ENCODE results near the gene DTL. TPM values are rescaled to one million over a fixed set of nuclear protein-coding genes. Genes with fewer than 3 reads are reported as not detected.

The DTL gene
- total RNA-seq, 1 experiment from 2014 or later: 73.0 TPM

GRCh38 chr1:212142883-212143530 is 107.5 kb downstream of the DTL start:
- no peak overlapping the region for H4K8ac ChIP-seq (replicated peaks; ENCODE audit: insufficient read length, low read depth, low read length)
- no peak overlapping the region for H2AK5ac ChIP-seq (ENCODE audit: insufficient read length, low read length)
- Mint-ChIP-seq H3K4me3 (no peak overlapping the region), H3K9me3 (no peaks in the 10 kb centered on the region), H3K27ac (no peak overlapping the region), H3K4me1 (peaks cover 7 to 11% of the 10 kb centered on the region in 2 experiments; a peak in 3 of 4 replicates), H3K36me3 (ENCODE audit: insufficient read depth in 1 of 3, low read depth in 3 of 3) (peaks cover 0 to 2% (median 0%) of the 10 kb centered on the region in 3 experiments; a peak in 4 of 7 replicates), H3K27me3 (ENCODE audit: low read depth) (no peaks in the 10 kb centered on the region)
- no CpG with 5 or more reads among the region's 2 CpGs for WGBS (ENCODE audit: extremely low coverage, insufficient read length, low lambda C conversion rate)
- H3K4ac ChIP-seq (ENCODE audit: low read depth, low read length): no peak overlapping the region
- no peak for TF ChIP-seq CTCF (conservative IDR thresholded peaks at IDR 0.05)
- H3K56ac ChIP-seq (ENCODE audit: insufficient read length, low read depth, low read length): no peak overlapping the region
- H2BK120ac ChIP-seq (ENCODE audit: low read depth, low read length, poor library complexity, severe bottlenecking): no peak overlapping the region
- H4K5ac ChIP-seq (ENCODE audit: insufficient read length, low read depth, low read length): no peak overlapping the region
- H3K18ac ChIP-seq (ENCODE audit: insufficient read length, low read depth, low read length): no peak overlapping the region
- no peaks in the 10 kb centered on the region for H4K20me1 ChIP-seq (ENCODE audit: control insufficient read depth, insufficient read depth, insufficient read length)
- H3K9me3 ChIP-seq (ENCODE audit: control insufficient read depth, low read depth, low read length): no peaks in the 10 kb centered on the region
- no peak overlapping the region for H3K14ac ChIP-seq (ENCODE audit: insufficient read depth, low read length)
- no peaks in the 10 kb centered on the region for H3K4me1 ChIP-seq (ENCODE audit: insufficient read depth, low read length)
- no peaks in the 10 kb centered on the region for H3K79me2 ChIP-seq (ENCODE audit: insufficient read depth, low read length)
- H4K91ac ChIP-seq (ENCODE audit: insufficient read length, low read depth, low read length): no peak overlapping the region
- no peaks in the 10 kb centered on the region for H3K79me1 ChIP-seq (ENCODE audit: insufficient read depth, low read depth, low read length, poor library complexity, severe bottlenecking)
- no peak overlapping the region for H3K4me2 ChIP-seq (ENCODE audit: insufficient read depth, insufficient read length, low read length)
- no peak overlapping the region for H3K23ac ChIP-seq (ENCODE audit: insufficient read length, low read depth, low read length)
- H2BK5ac ChIP-seq (ENCODE audit: insufficient read length, low read length): no peak overlapping the region
- H2BK20ac ChIP-seq (ENCODE audit: low read depth, low read length, poor library complexity, severe bottlenecking): no peak overlapping the region
- no peaks in the 10 kb centered on the region for H3K27me3 ChIP-seq (ENCODE audit: insufficient read depth, low read length)
- H2BK12ac ChIP-seq (ENCODE audit: insufficient read length, low read depth, low read length): no peak overlapping the region
- no peak overlapping the region for H3K9ac ChIP-seq (ENCODE audit: extremely low read depth, insufficient read length, low read length)
- H2AFZ ChIP-seq (ENCODE audit: low read length): no peak overlapping the region
- DNase-seq: no peak
- H3K23me2 ChIP-seq (ENCODE audit: insufficient read length, low read depth, low read length, poor library complexity, severe bottlenecking): no peaks in the 10 kb centered on the region
- H2BK15ac ChIP-seq (ENCODE audit: low read depth, low read length): no peak overlapping the region
- H3K27ac ChIP-seq (ENCODE audit: insufficient read length, low read depth, low read length): no peak overlapping the region
- no peak overlapping the region for H3T11ph ChIP-seq (ENCODE audit: low read length)

Measured in H9 (cell line).